Colonic mucosa (tissue), 4 donors: ENCODE measurements around the gene TMEM50A. TPM values are rescaled to one million over a fixed set of nuclear protein-coding genes. Genes with fewer than 3 reads are reported as not detected.
"Not testable (repeated sequence)": the region's sequence is repeated elsewhere in the genome, so short reads cannot be mapped to it uniquely, and the experiment has no call there.

Experiments
- DNase-seq: peaks from one replicate; pipeline ENCODE4 v3.0.0-alpha.2; 2020
- H3K27ac ChIP-seq: fragments of 200-600 bp; one replicate; pipeline ENCODE4 v1.8.0; 2021
- H3K27me3 ChIP-seq: fragments of 200-600 bp; one replicate; pipeline ENCODE4 v1.8.0; 2021
- H3K36me3 ChIP-seq: fragments of 200-600 bp; one replicate; pipeline ENCODE4 v1.8.0; 2021
- H3K4me1 ChIP-seq: fragments of 200-600 bp; one replicate; pipeline ENCODE4 v1.8.0; 2021; ENCODE audit warnings: mild to moderate bottlenecking
- H3K4me3 ChIP-seq: fragments of 200-600 bp; one replicate; pipeline ENCODE4 v1.8.0; 2021
- H3K9ac ChIP-seq, 2 donors: one replicate each; pipeline ENCODE4 v1.7.0; 2013; ENCODE audit warnings: control low read depth in 2 of 2, low read depth in 2 of 2, low read length in 2 of 2
- H3K9me3 ChIP-seq: fragments of 200-600 bp; one replicate; pipeline ENCODE4 v1.8.0; 2021
- CTCF ChIP-seq: fragments of 200-600 bp; IDR thresholded peaks from one replicate; pipeline ENCODE4 v1.8.0; 2022; ENCODE audit warnings: antibody characterized with exemption, mild to moderate bottlenecking
- intact Hi-C: fragments of 100-400 bp; cut with DNase I; formaldehyde crosslinking; loops from one replicate; pipeline ENCODE4 v1.14.1; 2022
- total RNA-seq, 2 donors: library from RNA; stranded (reverse); fragmentation: NEBNext Ultra II Directional in 1 of 2; extraction: Animal tissue kit (Norgen Biotek cat#: 25700) in 1 of 2; gene quantifications; one replicate each; pipeline ENCODE4 v1.2.1, GENCODE V29; 2021
- donor health status: healthy.
- donor health status: DM: no; HTN: no; CAD: no.
- donor health status: DM: no; HTN: no; CAD: no.

Gene TMEM50A
- total RNA-seq, 2 donors from 2014 or later: 113 to 126 TPM

GRCh38 chr1:25392841-25393240, 54.7 kb downstream of the TMEM50A start:
- no peaks in the 10 kb centered on the region for H3K27me3 ChIP-seq
- intact Hi-C loops: no loop called here
- H3K4me3 ChIP-seq: no peak overlapping the region
- H3K27ac ChIP-seq: no peak overlapping the region
- no peak for TF ChIP-seq CTCF
- H3K9me3 ChIP-seq: no peaks in the 10 kb centered on the region
- no peak for DNase-seq
- H3K9ac ChIP-seq: no peak overlapping the region
- no peaks in the 10 kb centered on the region for H3K4me1 ChIP-seq
- no peaks in the 10 kb centered on the region for H3K36me3 ChIP-seq

- DNase-seq, H3K9ac ChIP-seq, intact Hi-C loops, H3K9me3 ChIP-seq, H3K27me3 ChIP-seq, H3K4me3 ChIP-seq, H3K27ac ChIP-seq, H3K36me3 ChIP-seq, H3K4me1 ChIP-seq: not testable (repeated sequence)
These were observed 59.4 kb downstream of the TMEM50A start for GRCh38 chr1:25397549-25397948.

- intact Hi-C loops, DNase-seq, H3K9ac ChIP-seq, H3K36me3 ChIP-seq, H3K27me3 ChIP-seq, H3K4me1 ChIP-seq, H3K9me3 ChIP-seq, H3K27ac ChIP-seq, H3K4me3 ChIP-seq: not testable (repeated sequence)
These were observed 59.9 kb downstream of the TMEM50A start for GRCh38 chr1:25398079-25398478.

GRCh38 chr1:25402947-25403803, 65.0 kb downstream of the TMEM50A start:
- TF ChIP-seq CTCF: peak; percentile 26

GRCh38 chr1:25405731-25406305, 67.7 kb downstream of the TMEM50A start:
- H3K27me3 ChIP-seq, H3K36me3 ChIP-seq, intact Hi-C loops, H3K4me1 ChIP-seq, H3K9ac ChIP-seq, DNase-seq, H3K4me3 ChIP-seq, H3K27ac ChIP-seq, H3K9me3 ChIP-seq: not testable (repeated sequence)

More at GRCh38 chr1:25402947-25403803, 65.0 kb downstream of the TMEM50A start:
- not testable (repeated sequence) for H3K27me3 ChIP-seq, H3K27ac ChIP-seq, H3K9ac ChIP-seq, H3K9me3 ChIP-seq, H3K4me3 ChIP-seq, H3K4me1 ChIP-seq, H3K36me3 ChIP-seq, DNase-seq
- intact Hi-C loops: loop anchor here (5.0 kb wide), 1 partner anchor 119 kb away; no protein-coding TSS in a partner anchor

GRCh38 chr1:25409641-25410427, 71.7 kb downstream of the TMEM50A start:
- intact Hi-C loops: loop anchor here (10.0 kb wide), 1 partner anchor 125 kb away; no protein-coding TSS in a partner anchor
- H3K4me1 ChIP-seq: not testable (repeated sequence)

More at GRCh38 chr1:25409641-25410427, 71.7 kb downstream of the TMEM50A start:
- not testable (repeated sequence) for H3K27me3 ChIP-seq, H3K9ac ChIP-seq, H3K4me3 ChIP-seq, H3K27ac ChIP-seq, H3K36me3 ChIP-seq, DNase-seq, H3K9me3 ChIP-seq

Other genes with a start within 250 kb of the TMEM50A start
- gene SYF2, start 105.8 kb upstream of the TMEM50A start, total RNA-seq: 10 to 100 TPM; 38.8 to 60.8 TPM
- gene RSRP1, start 90.9 kb upstream of the TMEM50A start, total RNA-seq: 100 to 1,000 TPM; 129 to 137 TPM
- under 1 TPM in 1 of 2 donors, not detected in 1; 0.10 TPM for gene RHD, start 65.8 kb upstream of the TMEM50A start, total RNA-seq
- gene RHCE, start 82.5 kb downstream of the TMEM50A start, total RNA-seq: under 1 TPM; 0.27 to 0.32 TPM
- 10 to 100 TPM; 17.7 to 28.2 TPM for gene MACO1, start 92.6 kb downstream of the TMEM50A start, total RNA-seq
- 10 to 100 TPM; 35.7 to 40.1 TPM for gene LDLRAP1, start 205.3 kb downstream of the TMEM50A start, total RNA-seq